ENCODE data around the gene KRTAP4-1. TPM values are rescaled to one million over a fixed set of nuclear protein-coding genes. Genes with fewer than 3 reads are reported as not detected.

The KRTAP4-1 gene
- polyA plus RNA-seq, 1 of the 3 experiments (the other 2 are of a cell fraction): not detected

- TF ChIP-seq RAD21 (IDR thresholded peaks at IDR 0.05; ENCODE audit: low read length): no peak
These were observed 2.2 kb upstream of the KRTAP4-1 start (continued) for GRCh38 chr17:41186872-41187271.

- H3K4me2 ChIP-seq: no peak overlapping the region
- H3K9me3 ChIP-seq: no peaks in the 10 kb centered on the region
- no peaks in the 10 kb centered on the region for H3K9me2 ChIP-seq
- no peaks in the 10 kb centered on the region for H3K79me2 ChIP-seq (ENCODE audit: insufficient read depth)
- no peaks in the 10 kb centered on the region for H3K4me1 ChIP-seq (ENCODE audit: control insufficient read depth in 1 of 2, insufficient read depth in 2 of 2, low read depth in 1 of 2, low read length in 1 of 2)
- H3K27ac ChIP-seq (ENCODE audit: low read depth in 2 of 2, low read length in 1 of 2): no peak overlapping the region
- DNase-seq: no peak
- no peak overlapping the region for H3K9ac ChIP-seq
- H3K36me3 ChIP-seq (replicated peaks in 1 of 2; ENCODE audit: control insufficient read depth in 1 of 2, insufficient read depth in 2 of 2, low read length in 1 of 2): no peaks in the 10 kb centered on the region
- WGBS (ENCODE audit: low lambda C conversion rate): 0% methylated on average over 1 of the region's 1 CpG
- H4K20me1 ChIP-seq (ENCODE audit: insufficient read depth): no peaks in the 10 kb centered on the region
- H2AFZ ChIP-seq (ENCODE audit: low read depth): no peak overlapping the region
- H3K27me3 ChIP-seq (ENCODE audit: insufficient read depth): peaks cover 12% of the 10 kb centered on the region; the same call in 1 of the 2 replicates
- TF ChIP-seq JUND (IDR thresholded peaks at IDR 0.05) (no peak), IRF3 (IDR thresholded peaks at IDR 0.05; ENCODE audit: low read depth, low read length) (no peak), RAD21 (IDR thresholded peaks at IDR 0.05; ENCODE audit: low read length) (no peak), NRF1 (IDR thresholded peaks at IDR 0.05; ENCODE audit: low read depth, low read length) (no peak), CTCF (IDR thresholded peaks at IDR 0.05) (no peak), REST (IDR thresholded peaks at IDR 0.05; ENCODE audit: low read depth, low read length) (no peak), EP300 (IDR thresholded peaks at IDR 0.05; ENCODE audit: borderline replicate concordance in 1 of 2, low read depth in 1 of 2, low read length in 1 of 2) (no peak), ZBTB33 (IDR thresholded peaks at IDR 0.05; ENCODE audit: borderline replicate concordance, low read depth) (no peak), GABPA (IDR thresholded peaks at IDR 0.05; ENCODE audit: low read depth) (no peak), EZH2phosphoT487 (IDR thresholded peaks at IDR 0.05; ENCODE audit: borderline replicate concordance, low read depth) (no peak)
- no peak overlapping the region for H3K4me3 ChIP-seq (ENCODE audit: low read depth in 2 of 2, low read length in 1 of 2)
- ChIA-PET POLR2A (no interaction called here), CTCF (no interaction called here)
- H3F3A ChIP-seq (replicated peaks; ENCODE audit: insufficient read depth): no peaks in the 10 kb centered on the region
These were observed 290 bp upstream of the KRTAP4-1 start for GRCh38 chr17:41185001-41185400.

Measured in SK-N-SH (cell line).